Jurkat, Clone E6-1 (cell line): ENCODE measurements around the gene FIBCD1.

ENCODE experiments used
- DNase-seq: peaks from one replicate; pipeline ENCODE4 v3.0.0-alpha.2; 2011; ENCODE audit warnings: low read depth, low spot score
- H3K4me3 ChIP-seq: 2 replicates; pipeline ENCODE4 v1.5.1; 2011; ENCODE audit warnings: mild to moderate bottlenecking, low read length, control low read depth, moderate library complexity

FIBCD1 gene

DNA sequence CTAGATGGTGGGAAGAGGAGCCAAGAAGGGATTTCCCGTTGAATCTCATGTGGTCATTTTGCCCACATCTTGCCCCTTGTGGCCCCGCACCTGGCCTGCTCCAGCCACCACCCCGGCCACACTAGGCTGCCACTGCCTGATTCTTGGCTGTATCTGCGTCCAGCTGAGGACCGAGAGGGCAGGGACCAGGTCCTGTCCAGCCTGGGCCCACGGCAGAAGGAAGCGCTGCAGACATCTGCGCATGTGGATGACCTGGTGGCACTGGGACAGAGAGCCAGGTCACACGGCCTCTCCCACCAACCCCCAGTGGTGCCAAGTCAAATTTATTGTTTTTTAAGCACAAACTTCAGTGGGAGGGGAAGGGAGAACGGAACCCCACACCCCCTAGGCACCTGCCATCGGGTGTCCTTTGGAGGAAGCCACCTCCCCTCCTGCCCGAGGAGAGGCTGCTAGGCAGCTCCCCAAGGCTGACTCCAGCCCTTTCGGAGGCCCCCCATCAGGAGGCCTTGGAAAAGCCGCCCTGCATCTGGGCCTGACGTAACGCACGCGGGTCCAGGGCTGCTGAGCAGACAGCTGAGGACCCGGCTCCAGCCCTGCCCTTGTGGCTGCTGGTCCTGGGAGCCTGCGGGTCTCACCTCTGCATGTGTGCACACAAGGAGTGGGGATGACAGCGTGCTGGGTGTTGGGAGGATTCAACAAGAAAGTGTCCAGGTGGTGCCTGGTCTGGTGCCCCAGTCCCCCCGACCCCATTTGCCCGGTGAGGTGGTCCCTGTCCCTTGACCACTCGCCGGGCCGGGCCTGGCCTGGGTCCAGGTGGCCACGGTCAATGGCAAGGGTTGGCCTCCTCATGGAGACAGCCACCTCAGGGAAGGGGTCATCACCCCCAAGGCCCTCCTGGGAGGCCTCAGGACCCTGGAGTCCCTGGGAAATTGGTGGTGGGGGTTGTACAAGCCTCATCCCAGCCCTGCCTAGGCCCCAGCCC is 36.6 kb downstream of the FIBCD1 start:
- DNase-seq = no peak
- H3K4me3 ChIP-seq = no peak overlapping the region

- no peak overlapping the region for H3K4me3 ChIP-seq
- no peak for DNase-seq
Observed at GRCh38 chr9:130901498-130902203, 37.4 kb downstream of the FIBCD1 start.

GRCh38 chr9:130900701-130901497 is 38.1 kb downstream of the FIBCD1 start:
- no peak for DNase-seq
- H3K4me3 ChIP-seq = no peak overlapping the region

GRCh38 chr9:130899051-130899748 is 39.8 kb downstream of the FIBCD1 start:
- no peak for DNase-seq

DNA sequence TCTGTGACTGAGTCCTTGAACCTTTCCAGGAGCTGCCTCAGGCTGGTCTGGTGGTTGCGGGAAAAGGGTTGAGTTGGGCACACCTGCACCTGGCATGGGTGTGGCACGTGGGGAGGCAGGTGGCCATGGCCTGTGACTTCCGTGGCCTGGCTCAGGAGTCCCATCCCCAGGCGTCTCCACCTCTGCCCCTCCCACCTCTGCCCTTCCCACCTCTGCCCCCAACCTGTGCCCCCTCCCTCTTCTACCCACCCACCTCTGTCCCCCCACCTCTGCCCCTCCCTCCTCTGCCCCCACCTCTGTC is 40.5 kb downstream of the FIBCD1 start:
- no peak for DNase-seq
- H3K4me3 ChIP-seq = no peak overlapping the region

More at GRCh38 chr9:130899051-130899748, 39.8 kb downstream of the FIBCD1 start:
- H3K4me3 ChIP-seq = no peak overlapping the region

DNA sequence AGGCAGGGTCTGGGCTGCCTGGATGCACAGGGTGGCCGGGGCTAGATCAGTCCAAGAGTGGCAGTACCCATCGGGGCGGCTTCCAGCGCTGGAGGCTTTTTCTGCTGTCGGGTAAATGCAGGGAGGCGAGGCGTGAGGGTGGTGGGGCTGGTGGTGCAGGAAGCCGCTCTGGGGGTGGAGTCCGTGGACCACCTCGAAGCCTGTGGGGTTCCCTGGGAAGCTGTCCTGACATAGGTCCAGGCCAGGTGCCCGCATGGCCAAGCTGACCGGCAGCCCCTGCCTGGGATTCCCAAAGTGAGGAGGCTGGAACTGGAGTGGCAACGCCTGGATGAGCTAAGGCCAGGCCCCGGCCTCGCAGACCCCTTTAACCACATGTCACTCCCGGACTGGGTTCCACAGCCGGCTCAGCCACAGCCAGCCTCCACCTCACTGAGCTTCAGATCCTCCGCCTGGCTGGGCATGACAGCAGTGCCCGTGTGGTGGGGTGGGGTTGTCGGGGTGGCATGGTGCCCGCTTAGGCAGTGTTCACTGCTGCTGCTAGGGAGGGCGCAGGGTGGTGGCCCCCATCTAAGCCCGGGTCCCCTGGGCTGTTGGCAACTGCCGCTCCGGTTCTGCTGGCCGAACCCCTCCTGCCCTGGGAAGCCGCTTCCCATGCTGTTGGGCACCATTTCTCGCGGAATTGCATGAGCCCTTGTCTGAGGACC is 41.0 kb downstream of the FIBCD1 start:
- DNase-seq = no peak
- no peak overlapping the region for H3K4me3 ChIP-seq

DNA sequence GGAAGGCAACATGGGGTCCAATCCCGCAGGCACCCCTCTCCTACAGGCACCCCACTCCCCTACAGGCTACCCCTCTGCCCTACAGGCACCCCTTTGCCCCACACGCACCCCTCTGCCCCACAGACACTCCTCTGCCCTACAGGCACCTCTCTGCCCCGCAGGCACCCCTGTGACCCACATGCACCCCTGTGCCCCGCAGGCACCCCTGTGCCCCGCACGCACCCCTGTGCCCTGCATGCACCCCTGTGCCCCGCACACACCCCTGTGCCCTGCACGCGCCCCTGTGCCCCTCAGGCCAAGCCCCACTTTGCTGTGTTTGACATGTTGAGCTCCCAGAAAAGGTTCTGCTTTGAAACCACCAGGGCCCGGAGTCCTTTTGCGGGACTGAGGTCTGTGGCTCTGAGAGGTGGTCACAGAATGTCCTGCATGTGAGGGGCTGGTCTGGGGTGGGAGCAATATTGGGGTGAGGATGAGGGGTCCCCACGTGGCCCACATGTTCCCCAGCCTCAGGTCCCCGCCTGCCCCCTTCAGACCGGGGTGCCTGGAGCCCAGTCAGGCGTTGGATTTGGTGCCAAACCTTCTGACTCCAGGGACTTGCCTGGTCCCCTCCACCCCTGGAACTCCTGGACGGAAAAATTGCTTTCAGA is 41.8 kb downstream of the FIBCD1 start:
- no peak overlapping the region for H3K4me3 ChIP-seq
- no peak for DNase-seq

DNA sequence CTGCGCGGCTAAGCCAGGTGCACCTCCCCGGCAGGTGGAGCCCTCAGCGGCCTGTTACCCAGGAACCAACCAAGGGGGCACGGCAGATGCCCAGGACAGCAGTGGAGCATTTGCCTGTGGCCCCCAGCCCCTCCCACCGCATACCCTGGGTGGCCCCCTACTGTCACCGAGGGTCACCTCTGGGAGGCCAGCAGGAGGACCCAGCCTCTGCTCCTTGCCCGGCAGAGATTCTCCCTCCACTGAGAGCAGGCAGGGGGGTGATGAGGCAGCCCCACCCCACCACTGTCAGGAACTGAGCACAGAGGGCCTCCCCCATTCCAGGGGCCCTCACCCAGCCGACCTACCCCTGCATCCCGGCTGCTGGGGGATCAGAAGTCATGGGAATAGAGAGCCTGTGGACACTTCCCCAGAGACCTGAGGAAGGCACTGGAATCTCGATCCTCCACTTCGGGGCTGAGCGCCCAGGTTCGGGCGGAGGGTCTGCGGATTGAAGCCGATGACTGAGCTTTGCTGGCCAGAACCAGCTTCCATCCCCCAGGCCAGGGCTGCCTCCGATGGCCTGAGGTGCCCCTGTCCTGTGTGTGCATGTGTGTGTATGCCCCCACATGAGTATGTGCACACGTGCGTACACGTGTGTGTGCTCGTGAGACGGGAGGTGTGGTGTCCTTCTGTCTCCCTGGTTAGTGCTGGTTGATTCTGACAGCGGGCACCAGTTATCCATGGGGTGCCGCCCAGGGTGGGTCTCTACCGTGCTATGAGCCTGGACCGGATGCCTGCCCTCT is 42.6 kb downstream of the FIBCD1 start, which contains the start of gene QRFP:
QRFP (minus strand) TSS at position 580 of the 782 bp plus-strand sequence. CDS start 2,974 bp downstream, outside the sequence.
- H3K4me3 ChIP-seq = no peak within 1 kb of the TSS
- DNase-seq = no peak

GRCh38 chr9:130895481-130896232 is 43.4 kb downstream of the FIBCD1 start:
- H3K4me3 ChIP-seq = no peak overlapping the region
- no peak for DNase-seq

- H3K4me3 ChIP-seq = no peak overlapping the region
- no peak for DNase-seq
Observed at GRCh38 chr9:130895038-130895437, 44.0 kb downstream of the FIBCD1 start.

GRCh38 chr9:130894546-130894945 is 44.5 kb downstream of the FIBCD1 start:
- DNase-seq = no peak
- H3K4me3 ChIP-seq = no peak overlapping the region

GRCh38 chr9:130893341-130894101 is 45.5 kb downstream of the FIBCD1 start:
- no peak for DNase-seq
- H3K4me3 ChIP-seq = no peak overlapping the region

DNA sequence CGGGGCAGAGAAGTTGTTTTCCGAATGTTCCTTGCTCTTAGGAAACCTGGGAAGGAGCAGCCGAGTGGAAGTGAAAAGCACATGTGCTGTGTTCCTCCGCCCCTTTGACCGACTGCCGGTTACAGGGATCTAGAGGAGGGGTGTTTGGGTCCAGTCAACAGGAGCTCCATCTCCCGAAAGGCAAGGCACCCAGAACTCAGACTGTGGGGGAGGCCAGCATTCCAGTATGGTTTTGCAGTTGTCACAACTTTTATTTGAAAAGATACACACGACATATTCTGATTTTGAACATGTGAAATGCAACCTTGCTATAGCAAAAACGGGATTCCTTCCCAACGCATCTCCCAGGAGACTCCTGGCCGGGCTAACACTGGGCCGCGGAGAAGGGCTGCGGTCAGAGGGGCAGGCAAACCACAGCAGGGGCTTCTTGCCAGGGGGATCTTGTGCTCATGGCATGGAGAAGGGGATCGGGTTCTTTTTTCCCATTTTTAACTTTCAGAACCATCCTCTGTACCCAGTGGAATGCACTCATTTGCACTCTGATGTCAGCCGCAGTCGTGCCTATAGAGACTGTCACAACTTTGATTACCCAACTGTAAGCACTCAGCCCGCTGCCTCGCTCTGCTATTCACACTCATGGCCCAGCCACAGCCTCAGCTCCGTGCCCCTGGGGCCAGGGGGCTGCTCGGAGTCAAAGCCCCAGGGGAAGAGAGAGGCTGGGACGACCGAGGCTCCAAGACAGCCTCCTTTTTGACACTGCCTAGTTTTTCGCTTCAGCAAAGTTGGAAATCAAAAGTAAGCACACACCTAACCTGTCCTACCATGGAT is 46.4 kb downstream of the FIBCD1 start:
- DNase-seq = no peak
- H3K4me3 ChIP-seq = no peak overlapping the region

DNA sequence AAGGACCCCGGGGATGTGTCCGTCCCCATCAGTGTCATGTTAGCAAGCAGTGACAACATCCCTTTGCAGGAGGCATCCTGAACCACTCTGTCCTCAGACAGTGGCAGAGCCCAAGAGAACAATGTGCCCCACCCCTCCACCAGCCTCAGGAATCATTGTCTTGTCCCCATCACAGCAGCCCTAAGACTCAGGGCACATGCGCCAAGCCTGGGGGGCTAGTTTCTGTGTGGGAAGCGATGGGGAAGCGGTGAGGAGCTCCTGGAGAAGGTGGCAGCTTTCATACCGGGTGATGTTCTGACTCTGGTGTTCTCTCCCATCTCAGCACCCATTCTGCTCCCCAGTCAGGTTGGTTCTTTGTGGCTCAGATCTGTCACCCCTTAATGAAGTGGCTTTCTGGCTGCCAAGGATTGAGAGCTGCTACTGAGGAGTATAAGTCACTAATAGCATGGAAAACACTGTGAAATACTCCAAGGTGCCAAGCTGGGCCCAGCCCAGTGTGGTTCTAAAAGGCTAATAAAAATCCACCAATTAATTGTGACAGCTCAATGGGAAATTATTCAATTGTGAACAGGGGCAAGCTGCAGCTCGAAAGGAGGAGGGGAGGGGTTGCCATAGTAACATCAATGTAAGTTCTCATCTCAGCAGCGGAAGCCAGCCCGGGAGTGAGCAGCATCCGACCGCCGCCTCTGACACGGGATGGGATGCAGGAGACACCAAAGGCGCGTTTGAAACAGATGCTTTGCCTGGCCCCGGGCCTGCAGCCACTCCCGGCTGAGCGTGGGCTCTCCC is 47.2 kb downstream of the FIBCD1 start:
- no peak for DNase-seq
- H3K4me3 ChIP-seq = no peak overlapping the region
